SK-N-SH (cell line): ENCODE measurements around the gene EPHB2.

Source experiments
- CHD2 ChIP-seq: fragments of 150-350 bp; IDR thresholded peaks from 2 replicates; pipeline ENCODE4 v1.6.1; 2018; ENCODE audit warnings: low read length; ENCODE audit not compliant: partially characterized antibody
- CTCF ChIP-seq: fragments of 200-600 bp; sonication (generic); IDR thresholded peaks from 2 replicates; pipeline ENCODE4 v1.6.1; 2017; ENCODE audit warnings: antibody characterized with exemption, mild to moderate bottlenecking, moderate library complexity
- EP300 ChIP-seq, 2 experiments: IDR thresholded peaks; 2 replicates each; pipeline versions ENCODE4 v1.4.0 to v1.6.1; 2012; ENCODE audit warnings: borderline replicate concordance in 1 of 2, low read depth in 1 of 2, low read length in 1 of 2
- FOXM1 ChIP-seq: IDR thresholded peaks from 2 replicates; pipeline ENCODE4 v1.4.0; 2012; ENCODE audit warnings: low read depth, mild to moderate bottlenecking
- IRF3 ChIP-seq: fragments of 150-350 bp; IDR thresholded peaks from 2 replicates; pipeline ENCODE4 v1.6.1; 2016; ENCODE audit warnings: mild to moderate bottlenecking, low read depth, low read length
- MAX ChIP-seq: IDR thresholded peaks from 2 replicates; pipeline ENCODE4 v1.4.0; 2012; ENCODE audit warnings: low read depth
- MXI1 ChIP-seq: IDR thresholded peaks from 2 replicates; pipeline ENCODE4 v1.6.1; 2012; ENCODE audit warnings: mild to moderate bottlenecking, low read depth, low read length, improper control_type of control experiment
- REST ChIP-seq: IDR thresholded peaks from 2 replicates; pipeline ENCODE4 v1.6.1; 2012; ENCODE audit warnings: mild to moderate bottlenecking, low read depth, low read length, moderate library complexity
- RFX5 ChIP-seq: IDR thresholded peaks from 2 replicates; pipeline ENCODE4 v1.6.1; 2012; ENCODE audit warnings: mild to moderate bottlenecking, improper control_type of control experiment, low read length
- RXRA ChIP-seq: IDR thresholded peaks from 2 replicates; pipeline ENCODE4 v1.4.0; 2012; ENCODE audit warnings: low read depth, mild to moderate bottlenecking, borderline replicate concordance
- SIN3A ChIP-seq: IDR thresholded peaks from 2 replicates; pipeline ENCODE4 v1.6.1; 2012; ENCODE audit warnings: low read depth, mild to moderate bottlenecking, low read length, moderate library complexity, borderline replicate concordance
- TAF1 ChIP-seq: IDR thresholded peaks from 2 replicates; pipeline ENCODE4 v1.6.1; 2012; ENCODE audit warnings: low read depth, mild to moderate bottlenecking, low read length, moderate library complexity, borderline replicate concordance
- USF2 ChIP-seq: fragments of 150-350 bp; IDR thresholded peaks from 2 replicates; pipeline ENCODE4 v1.6.1; 2017; ENCODE audit warnings: antibody characterized with exemption, low read length, low read depth, borderline replicate concordance

- no peak for TF ChIP-seq MAX
- no peak for TF ChIP-seq FOXM1
- no peak for TF ChIP-seq CTCF
- no peak for TF ChIP-seq EP300 (IDR thresholded peaks at IDR 0.05; ENCODE audit: borderline replicate concordance in 1 of 2, low read depth in 1 of 2, low read length in 1 of 2)
- no peak for TF ChIP-seq REST
- TF ChIP-seq TAF1: no peak
- TF ChIP-seq IRF3: no peak
- no peak for TF ChIP-seq SIN3A
- TF ChIP-seq RFX5: no peak
- no peak for TF ChIP-seq USF2
- TF ChIP-seq RXRA: no peak
- TF ChIP-seq MXI1: no peak
- no peak for TF ChIP-seq CHD2
These were observed 22.2 kb upstream of the EPHB2 start for GRCh38 chr1:22688466-22688865.
